ENCODE data around the gene SLC12A6. TPM values are rescaled to one million over a fixed set of nuclear protein-coding genes. Genes with fewer than 3 reads are reported as not detected.

Gene SLC12A6
- total and polyA plus RNA-seq, 2 of the 13 experiments (the other 11 are each of a cell fraction or from before 2014, with no cell fraction given): 15.2 to 30.1 TPM

DNA sequence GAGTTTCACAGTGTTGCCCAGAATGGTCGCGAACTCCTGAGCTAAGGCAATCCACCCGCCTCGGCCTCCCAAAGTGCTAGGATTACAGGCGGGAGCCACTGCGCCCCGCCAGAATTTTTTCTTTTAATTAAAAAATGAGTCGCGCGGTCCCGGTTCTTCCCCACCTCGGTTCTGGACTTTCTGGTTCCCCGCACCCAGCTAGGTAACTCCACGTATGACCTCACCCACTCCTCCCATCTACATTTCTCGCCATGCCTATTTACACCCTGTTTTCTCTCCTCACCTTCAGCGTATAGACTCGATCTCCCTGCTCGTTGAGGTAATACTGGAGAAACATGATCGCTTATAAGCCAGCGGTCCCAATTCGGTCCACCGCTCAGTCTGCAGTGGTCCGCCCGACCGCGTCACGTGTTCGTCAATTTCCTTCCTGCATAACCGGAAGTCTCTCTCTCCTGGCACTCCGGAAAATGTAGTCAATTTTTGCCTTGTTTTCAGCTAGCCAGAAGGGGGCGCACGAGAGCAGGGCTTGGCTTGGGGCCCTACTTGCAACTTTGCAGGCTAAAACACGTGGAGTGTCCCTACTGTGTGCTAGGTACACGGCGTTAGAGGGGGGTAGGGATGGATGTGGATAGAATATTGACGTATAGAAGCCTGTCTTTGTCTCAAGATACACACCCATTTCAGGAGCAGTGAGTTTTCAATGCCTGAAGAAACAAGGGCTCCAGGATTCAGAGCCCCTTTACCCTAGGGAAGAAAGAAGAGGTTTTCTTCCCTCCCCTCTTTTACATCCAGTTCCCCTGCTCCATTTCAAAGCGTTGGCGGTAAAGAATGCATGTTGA lies 5.4 kb upstream of the SLC12A6 start, which contains the start of the genes NOP10 and NUTM1 (continued):
- TF ChIP-seq RERE (CRISPR knock-in tag; IDR thresholded peaks at IDR 0.05; ENCODE audit: low read depth) (no peak), ZNF280B (CRISPR knock-in tag; IDR thresholded peaks at IDR 0.05; ENCODE audit: borderline replicate concordance) (peak; percentile 27; the same call in 1 of the 2 replicates), ZNF552 (CRISPR knock-in tag; IDR thresholded peaks at IDR 0.05; ENCODE audit: borderline replicate concordance) (no peak), RCOR2 (CRISPR knock-in tag; IDR thresholded peaks at IDR 0.05) (0 out of 2 replicates have a peak, but pooled peaks have one; percentile 43), ZBTB44 (CRISPR knock-in tag; IDR thresholded peaks at IDR 0.05) (no peak), MED1 (CRISPR knock-in tag; IDR thresholded peaks at IDR 0.05) (peak; percentile 79), ZNF773 (CRISPR knock-in tag; IDR thresholded peaks at IDR 0.05; ENCODE audit: borderline replicate concordance) (no peak), ZIK1 (CRISPR knock-in tag; IDR thresholded peaks at IDR 0.05; ENCODE audit: borderline replicate concordance, low read depth) (no peak), NCOR1 (IDR thresholded peaks at IDR 0.05; ENCODE audit: borderline replicate concordance, low read length) (peak; percentile 21; the same call in 1 of the 2 replicates), ZNF7 (CRISPR knock-in tag; IDR thresholded peaks at IDR 0.05) (no peak), ZNF776 (CRISPR knock-in tag; IDR thresholded peaks at IDR 0.05) (no peak)
- TF ChIP-seq, protein P1, sequence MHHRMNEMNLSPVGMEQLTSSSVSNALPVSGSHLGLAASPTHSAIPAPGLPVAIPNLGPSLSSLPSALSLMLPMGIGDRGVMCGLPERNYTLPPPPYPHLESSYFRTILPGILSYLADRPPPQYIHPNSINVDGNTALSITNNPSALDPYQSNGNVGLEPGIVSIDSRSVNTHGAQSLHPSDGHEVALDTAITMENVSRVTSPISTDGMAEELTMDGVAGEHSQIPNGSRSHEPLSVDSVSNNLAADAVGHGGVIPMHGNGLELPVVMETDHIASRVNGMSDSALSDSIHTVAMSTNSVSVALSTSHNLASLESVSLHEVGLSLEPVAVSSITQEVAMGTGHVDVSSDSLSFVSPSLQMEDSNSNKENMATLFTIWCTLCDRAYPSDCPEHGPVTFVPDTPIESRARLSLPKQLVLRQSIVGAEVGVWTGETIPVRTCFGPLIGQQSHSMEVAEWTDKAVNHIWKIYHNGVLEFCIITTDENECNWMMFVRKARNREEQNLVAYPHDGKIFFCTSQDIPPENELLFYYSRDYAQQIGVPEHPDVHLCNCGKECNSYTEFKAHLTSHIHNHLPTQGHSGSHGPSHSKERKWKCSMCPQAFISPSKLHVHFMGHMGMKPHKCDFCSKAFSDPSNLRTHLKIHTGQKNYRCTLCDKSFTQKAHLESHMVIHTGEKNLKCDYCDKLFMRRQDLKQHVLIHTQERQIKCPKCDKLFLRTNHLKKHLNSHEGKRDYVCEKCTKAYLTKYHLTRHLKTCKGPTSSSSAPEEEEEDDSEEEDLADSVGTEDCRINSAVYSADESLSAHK (CRISPR knock-in tag; IDR thresholded peaks at IDR 0.05; ENCODE audit: borderline replicate concordance): no peak
- TF ChIP-seq, protein P2, sequence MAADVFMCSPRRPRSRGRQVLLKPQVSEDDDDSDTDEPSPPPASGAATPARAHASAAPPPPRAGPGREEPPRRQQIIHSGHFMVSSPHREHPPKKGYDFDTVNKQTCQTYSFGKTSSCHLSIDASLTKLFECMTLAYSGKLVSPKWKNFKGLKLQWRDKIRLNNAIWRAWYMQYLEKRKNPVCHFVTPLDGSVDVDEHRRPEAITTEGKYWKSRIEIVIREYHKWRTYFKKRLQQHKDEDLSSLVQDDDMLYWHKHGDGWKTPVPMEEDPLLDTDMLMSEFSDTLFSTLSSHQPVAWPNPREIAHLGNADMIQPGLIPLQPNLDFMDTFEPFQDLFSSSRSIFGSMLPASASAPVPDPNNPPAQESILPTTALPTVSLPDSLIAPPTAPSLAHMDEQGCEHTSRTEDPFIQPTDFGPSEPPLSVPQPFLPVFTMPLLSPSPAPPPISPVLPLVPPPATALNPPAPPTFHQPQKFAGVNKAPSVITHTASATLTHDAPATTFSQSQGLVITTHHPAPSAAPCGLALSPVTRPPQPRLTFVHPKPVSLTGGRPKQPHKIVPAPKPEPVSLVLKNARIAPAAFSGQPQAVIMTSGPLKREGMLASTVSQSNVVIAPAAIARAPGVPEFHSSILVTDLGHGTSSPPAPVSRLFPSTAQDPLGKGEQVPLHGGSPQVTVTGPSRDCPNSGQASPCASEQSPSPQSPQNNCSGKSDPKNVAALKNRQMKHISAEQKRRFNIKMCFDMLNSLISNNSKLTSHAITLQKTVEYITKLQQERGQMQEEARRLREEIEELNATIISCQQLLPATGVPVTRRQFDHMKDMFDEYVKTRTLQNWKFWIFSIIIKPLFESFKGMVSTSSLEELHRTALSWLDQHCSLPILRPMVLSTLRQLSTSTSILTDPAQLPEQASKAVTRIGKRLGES (CRISPR knock-in tag; IDR thresholded peaks at IDR 0.05; ENCODE audit: borderline replicate concordance): no peak

All from HepG2 (cell line).